LoVo (cell line): ENCODE measurements around the gene TEX28.
"Not testable (repeated sequence)": the region's sequence is repeated elsewhere in the genome, so short reads cannot be mapped to it uniquely, and the experiment has no call there.

Source experiments
- DNase-seq: peaks from one replicate; pipeline ENCODE4 v3.0.0-alpha.2; 2016; ENCODE audit warnings: low spot score

The TEX28 gene

DNA sequence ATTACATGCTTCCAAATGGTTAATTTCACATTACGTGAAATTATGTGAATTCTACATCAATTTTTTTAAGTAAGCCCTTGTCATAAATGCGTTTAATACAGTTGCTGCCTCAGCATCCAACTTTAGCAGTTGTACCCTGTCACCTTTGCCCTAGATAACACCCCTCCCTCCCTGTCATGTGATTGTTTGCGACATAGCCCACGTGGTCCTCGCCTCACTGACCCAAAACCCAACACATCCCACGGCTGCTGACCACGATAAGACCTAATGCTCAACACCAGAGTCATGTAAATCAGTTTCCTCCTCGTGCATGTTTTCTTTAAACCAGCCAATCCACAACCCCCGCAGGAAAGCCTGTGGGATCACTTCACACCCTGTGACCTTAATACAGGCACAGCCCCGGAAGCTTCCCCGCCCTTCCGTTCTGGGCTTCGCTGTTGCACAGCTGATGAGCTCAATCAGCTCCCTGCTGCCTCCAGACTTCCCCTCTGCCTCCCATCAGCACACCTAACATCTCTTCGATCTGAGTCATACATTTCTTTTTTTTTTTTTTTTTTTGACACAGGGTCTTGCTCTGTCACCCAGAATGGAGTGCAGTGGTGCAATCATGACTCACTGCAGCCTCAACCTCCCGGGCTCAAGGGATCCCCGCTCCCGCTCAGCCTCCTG is 47.4 kb downstream of the TEX28 start:
- not testable (repeated sequence) for DNase-seq

DNA sequence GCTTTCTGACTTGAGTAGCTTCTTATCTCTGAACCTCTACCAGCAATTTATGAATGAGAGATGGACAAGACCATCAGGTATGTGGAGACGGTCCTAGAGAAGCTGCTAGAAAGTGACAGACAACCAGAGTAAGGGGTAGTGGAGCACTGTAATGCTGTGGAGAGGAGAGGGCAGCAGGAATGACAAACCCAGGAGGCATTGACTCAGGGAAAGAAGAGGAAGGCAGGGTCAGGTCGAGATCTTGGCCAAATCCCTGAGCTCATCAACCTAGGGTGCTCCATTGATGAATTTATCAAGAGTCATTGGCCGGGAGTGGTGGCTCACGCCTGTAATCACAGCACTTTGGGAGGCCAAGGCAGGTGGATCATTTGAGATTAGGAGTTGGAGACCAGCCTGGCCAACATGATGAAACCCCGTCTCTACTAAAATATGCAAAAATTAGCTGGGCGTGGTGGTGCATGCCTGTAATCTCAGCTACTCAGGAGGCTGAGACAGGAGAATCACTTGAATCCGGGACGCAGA is 54.9 kb downstream of the TEX28 start:
- not testable (repeated sequence) for DNase-seq

DNA sequence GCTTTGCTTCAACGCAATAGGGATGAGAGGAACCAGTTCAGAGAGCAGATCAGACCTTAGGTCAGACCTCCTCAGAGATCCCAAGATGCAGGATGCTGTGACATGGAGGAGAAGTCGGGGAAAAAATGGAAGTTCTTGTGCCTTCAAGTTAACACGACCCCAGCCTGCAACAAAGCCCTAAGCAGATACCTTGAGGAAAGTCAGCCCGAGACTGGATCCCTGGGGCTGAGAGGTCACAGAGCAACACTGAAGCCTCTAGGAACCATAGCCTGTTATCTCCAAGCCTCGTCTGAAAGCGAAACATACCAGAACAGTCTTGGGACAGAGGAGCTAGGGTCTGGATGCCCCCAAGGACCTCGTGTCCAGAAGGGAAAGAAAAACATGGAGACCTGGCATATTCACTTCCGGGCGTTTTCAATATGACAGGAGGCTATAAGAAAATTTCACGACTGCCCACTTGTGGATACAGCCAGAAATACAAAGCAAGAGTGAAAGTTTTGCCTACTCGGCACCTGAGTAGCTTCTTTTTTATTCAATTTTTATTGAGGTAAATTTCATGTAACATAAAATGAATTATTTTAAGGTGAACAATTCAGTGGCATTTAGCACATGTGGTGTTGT is 55.9 kb downstream of the TEX28 start:
- not testable (repeated sequence) for DNase-seq

DNA sequence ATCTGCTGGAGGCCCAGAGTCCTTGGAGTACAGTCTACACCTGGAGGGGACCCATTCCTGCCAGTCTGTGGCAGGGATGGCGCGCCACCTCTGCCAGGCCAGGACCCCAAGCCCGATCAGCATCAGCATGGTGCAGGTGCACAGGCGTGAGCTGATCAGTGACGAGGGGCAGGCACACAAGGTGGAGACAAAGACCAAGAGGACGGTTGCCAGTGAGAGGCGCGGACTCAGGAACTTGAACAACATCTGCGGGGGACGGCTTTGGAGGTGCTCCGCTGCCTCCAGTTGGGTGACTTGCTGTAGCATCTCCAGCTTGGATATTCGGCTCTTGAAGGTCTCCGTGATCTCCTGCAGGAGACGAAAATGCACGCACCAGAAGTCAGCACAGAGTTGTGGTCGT is 61.3 kb downstream of the TEX28 start:
- DNase-seq = not testable (repeated sequence)

DNA sequence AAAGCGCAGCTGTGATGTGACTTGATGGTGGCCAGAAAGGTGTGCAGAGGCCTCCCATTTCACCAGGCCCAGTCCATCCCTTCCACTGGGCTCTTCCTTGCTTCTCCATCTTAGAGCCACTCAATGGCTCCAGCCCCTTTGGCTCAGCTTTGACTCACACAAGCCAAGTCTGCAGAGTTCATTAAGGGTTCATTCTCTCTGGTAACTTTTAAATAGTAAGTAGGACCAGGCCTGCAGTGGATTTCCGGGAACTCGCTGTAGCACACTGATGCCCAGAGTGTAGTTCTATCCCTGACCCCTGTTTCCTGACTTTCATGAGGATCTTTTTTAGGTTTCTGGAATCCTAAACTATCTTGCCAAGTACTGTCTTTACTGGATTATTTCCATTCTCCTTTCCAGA is 63.5 kb downstream of the TEX28 start:
- not testable (repeated sequence) for DNase-seq

DNA sequence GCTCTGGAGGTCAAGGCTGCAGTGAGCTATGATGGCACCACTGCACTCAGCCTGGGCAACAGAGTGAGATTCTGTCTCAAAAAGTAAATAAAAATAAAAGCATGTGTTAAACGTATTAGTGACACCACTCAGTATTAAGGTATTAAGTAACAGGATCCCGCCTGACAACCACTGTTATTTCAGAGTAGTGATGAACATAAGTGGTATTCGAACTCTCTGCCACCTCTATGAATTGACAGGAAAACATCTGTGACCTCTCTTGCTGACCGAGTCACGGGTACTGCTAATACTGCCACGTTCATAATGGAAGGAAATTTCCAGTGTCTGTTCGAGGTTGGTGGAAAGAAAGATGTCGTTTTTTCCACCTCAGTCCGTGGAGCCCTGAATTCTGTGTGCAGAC is 68.2 kb downstream of the TEX28 start:
- DNase-seq = not testable (repeated sequence)

DNA sequence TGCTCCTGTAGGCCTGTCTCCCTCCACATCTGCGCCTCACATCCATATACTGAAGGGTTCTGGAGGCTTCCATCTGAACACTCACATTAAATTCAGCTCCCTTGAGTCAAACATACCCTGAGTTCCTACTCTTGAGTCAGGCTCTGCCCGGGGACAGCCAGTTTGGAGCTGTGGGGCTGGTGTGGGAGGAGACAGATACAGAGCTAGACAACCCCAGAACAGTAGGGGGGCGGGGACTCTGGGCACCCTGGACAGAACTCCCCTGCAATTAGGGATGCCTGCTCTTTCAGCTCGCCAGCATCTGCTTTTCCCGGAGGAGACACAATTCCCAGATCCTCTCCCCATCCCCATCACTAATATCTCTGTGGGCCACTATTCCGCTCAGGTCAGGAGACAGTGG is 69.6 kb downstream of the TEX28 start:
- not testable (repeated sequence) for DNase-seq
